Transverse colon (tissue), 4 donors: ENCODE results near the gene DKK1. TPM values are rescaled to one million over a fixed set of nuclear protein-coding genes. Genes with fewer than 3 reads are reported as not detected.

ENCODE experiments used
- DNase-seq: peaks from one replicate; pipeline ENCODE4 v3.0.0-alpha.2; 2019
- H3K27ac ChIP-seq, 4 donors: fragments of 200-600 bp; sonication (generic); 2 replicates each; pipeline ENCODE4 v1.5.1; 2016 to 2018; ENCODE audit warnings: inconsistent platforms in 4 of 4
- H3K27me3 ChIP-seq: fragments of 200-600 bp; sonication (generic); 2 replicates; pipeline ENCODE4 v1.5.1; 2017; ENCODE audit warnings: inconsistent platforms
- H3K36me3 ChIP-seq, 4 donors: fragments of 200-600 bp; sonication (generic); 2 replicates each; pipeline ENCODE4 v1.5.1; 2017 to 2019; ENCODE audit warnings: inconsistent platforms in 4 of 4
- H3K4me1 ChIP-seq, 4 donors: fragments of 200-600 bp; sonication (generic); 2 replicates each; pipeline ENCODE4 v1.5.1; 2017 to 2020; ENCODE audit warnings: inconsistent platforms in 4 of 4
- H3K4me3 ChIP-seq, 4 donors: fragments of 200-600 bp; sonication (generic); 1 replicate in 1 of 4; 2 replicates in 3 of 4; pipeline versions ENCODE4 v1.5.1 to v1.6.1; 2017 to 2019; ENCODE audit warnings: inconsistent platforms in 4 of 4
- H3K9me3 ChIP-seq, 2 donors: fragments of 200-600 bp; sonication (generic); 2 replicates each; pipeline ENCODE4 v1.5.1; 2017 to 2019; ENCODE audit warnings: inconsistent platforms in 2 of 2
- EP300 ChIP-seq: sonication (generic); formaldehyde crosslinking; IDR thresholded peaks from one replicate; pipeline ENCODE4 v1.6.1; 2017; ENCODE audit warnings: antibody characterized with exemption, low read depth
- POLR2A ChIP-seq: fragments of 450-650 bp; IDR thresholded peaks from one replicate; pipeline ENCODE4 v1.6.1; 2016; ENCODE audit warnings: antibody characterized with exemption, mild to moderate bottlenecking, moderate library complexity
- POLR2AphosphoS5 ChIP-seq, 3 donors: sonication (generic); formaldehyde crosslinking; IDR thresholded peaks; one replicate each; pipeline ENCODE4 v1.6.1; 2016; ENCODE audit warnings: antibody characterized with exemption in 3 of 3
- WGBS, 2 donors: methylation state at CpG; one replicate each; pipeline ENCODE4 v1.1.5; 2018; ENCODE audit warnings: low coverage in 1 of 2; 5-methylcytosine and 5-hydroxymethylcytosine counted together
- in situ Hi-C, 4 donors: fragments of 200-750 bp; cut with MboI; loops; one replicate each; pipeline versions ENCODE4 v1.15.0 to v1.15.1; 2017; ENCODE audit warnings: low sequenced_read_pairs in 3 of 4, low pct_ligation_motif_present in 1 of 4, low pct_unique_long_range_greater_than_20kb in 1 of 4
- intact Hi-C: fragments of 100-400 bp; cut with DNase I; formaldehyde crosslinking; loops from one replicate; pipeline ENCODE4 v1.15.1; 2023; ENCODE audit warnings: low total_unique reads
- total RNA-seq, 4 donors: library from RNA; depleted of rRNA; stranded (reverse); fragments of >200 nt; gene quantifications; one replicate each; pipeline ENCODE4 v1.1.0, GENCODE V29; 2016
- TF ChIP-seq, protein P1 (sequence below), 5 experiments: fragments of 200-600 bp in 3 of 5; fragments of 450-650 bp in 2 of 5; sonication (generic) in 3 of 5; IDR thresholded peaks; 1 replicate in 2 of 5; 2 replicates in 3 of 5; pipeline ENCODE4 v1.5.1; 2016 to 2017; ENCODE audit warnings: antibody characterized with exemption in 5 of 5, inconsistent platforms in 3 of 5, mild to moderate bottlenecking in 2 of 5, moderate library complexity in 1 of 5

Gene DKK1
- total RNA-seq, 4 donors from 2014 or later = 0.27 TPM; not detected in 3

DNA sequence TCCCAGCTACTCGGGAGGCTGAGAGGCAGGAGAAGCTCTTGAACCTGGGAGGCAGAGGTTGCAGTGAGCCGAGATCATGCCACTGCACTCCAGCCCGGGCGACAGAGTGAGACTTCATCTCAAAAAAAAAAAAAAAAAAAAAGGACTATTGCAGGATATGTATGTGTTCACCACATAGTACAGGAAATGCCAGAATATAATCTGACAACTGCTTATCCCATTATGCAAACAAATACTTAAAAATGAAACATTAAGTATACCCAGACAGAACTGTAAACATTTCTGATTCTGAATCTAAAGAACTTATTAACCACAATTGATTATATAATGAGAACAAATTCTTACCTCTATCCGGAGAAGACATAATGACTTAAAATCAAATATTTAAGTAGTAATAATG lies 18.7 kb downstream of the DKK1 start:
- DNase-seq = no peak
- Histone ChIP-seq H3K27ac (no peak overlapping the region), H3K4me3 (no peak overlapping the region), H3K27me3 (no peaks in the 10 kb centered on the region), H3K4me1 (no peaks in the 10 kb centered on the region), H3K9me3 (no peaks in the 10 kb centered on the region), H3K36me3 (no peaks in the 10 kb centered on the region)
- WGBS, 2 donors = 67 to 81% methylated on average over 1 to 5 of the region's 5 CpGs
- intact Hi-C loops = no loop called here
- in situ Hi-C loops = no loop called here
- TF ChIP-seq EP300 (no peak), POLR2A (no peak), POLR2AphosphoS5 (IDR thresholded peaks at IDR 0.05) (no peak)
- TF ChIP-seq, protein P1, sequence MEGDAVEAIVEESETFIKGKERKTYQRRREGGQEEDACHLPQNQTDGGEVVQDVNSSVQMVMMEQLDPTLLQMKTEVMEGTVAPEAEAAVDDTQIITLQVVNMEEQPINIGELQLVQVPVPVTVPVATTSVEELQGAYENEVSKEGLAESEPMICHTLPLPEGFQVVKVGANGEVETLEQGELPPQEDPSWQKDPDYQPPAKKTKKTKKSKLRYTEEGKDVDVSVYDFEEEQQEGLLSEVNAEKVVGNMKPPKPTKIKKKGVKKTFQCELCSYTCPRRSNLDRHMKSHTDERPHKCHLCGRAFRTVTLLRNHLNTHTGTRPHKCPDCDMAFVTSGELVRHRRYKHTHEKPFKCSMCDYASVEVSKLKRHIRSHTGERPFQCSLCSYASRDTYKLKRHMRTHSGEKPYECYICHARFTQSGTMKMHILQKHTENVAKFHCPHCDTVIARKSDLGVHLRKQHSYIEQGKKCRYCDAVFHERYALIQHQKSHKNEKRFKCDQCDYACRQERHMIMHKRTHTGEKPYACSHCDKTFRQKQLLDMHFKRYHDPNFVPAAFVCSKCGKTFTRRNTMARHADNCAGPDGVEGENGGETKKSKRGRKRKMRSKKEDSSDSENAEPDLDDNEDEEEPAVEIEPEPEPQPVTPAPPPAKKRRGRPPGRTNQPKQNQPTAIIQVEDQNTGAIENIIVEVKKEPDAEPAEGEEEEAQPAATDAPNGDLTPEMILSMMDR (IDR thresholded peaks at IDR 0.05) = no peak

DNA sequence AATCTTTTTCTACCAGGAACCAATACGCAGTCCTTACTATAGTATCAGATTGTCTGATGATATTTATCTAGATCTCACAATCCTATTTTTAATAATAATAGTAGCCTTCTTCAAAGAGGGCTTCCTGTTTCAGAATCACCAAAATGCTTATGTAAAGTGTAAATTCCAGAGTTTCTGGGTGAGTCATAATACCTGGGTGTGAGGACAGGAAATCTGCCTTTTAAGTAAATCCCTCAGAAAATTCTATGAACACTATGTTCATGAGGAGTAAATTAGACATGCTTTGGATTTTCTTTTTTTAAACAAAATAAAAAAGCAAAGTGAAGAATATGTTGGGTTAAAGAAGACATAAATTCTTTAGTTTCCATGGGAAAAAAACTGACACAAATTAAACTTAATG lies 20.5 kb downstream of the DKK1 start:
- Histone ChIP-seq H3K36me3 (no peaks in the 10 kb centered on the region), H3K27me3 (no peaks in the 10 kb centered on the region), H3K9me3 (no peaks in the 10 kb centered on the region), H3K4me3 (no peak overlapping the region), H3K4me1 (no peaks in the 10 kb centered on the region), H3K27ac (no peak overlapping the region)
- TF ChIP-seq, protein P1 (IDR thresholded peaks at IDR 0.05) = no peak
- TF ChIP-seq POLR2A = no peak
- no peak for TF ChIP-seq POLR2AphosphoS5 (IDR thresholded peaks at IDR 0.05)
- no peak for TF ChIP-seq EP300
- 88 to 89% methylated on average over 1 of the region's 1 CpG for WGBS, 2 donors
- in situ Hi-C loops (no loop called here), intact Hi-C loops (no loop called here)
- no peak for DNase-seq

DNA sequence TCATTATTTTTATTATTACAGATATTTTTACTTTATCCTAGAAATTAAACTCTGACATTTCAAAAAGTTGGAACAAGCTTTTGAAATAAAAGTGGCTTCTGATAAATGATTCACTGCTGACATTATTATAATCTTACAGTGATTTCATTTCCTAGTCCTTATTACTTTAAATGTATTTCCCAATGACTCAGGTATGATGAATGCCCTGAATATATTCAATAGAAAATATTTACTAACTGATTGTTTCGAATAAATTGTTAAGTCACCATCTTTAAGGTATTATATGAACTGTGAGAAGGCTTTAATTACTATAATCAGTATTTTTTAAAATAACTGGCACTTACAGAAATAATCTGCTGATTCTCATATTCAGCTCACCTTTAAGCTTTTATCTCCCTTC lies 21.6 kb downstream of the DKK1 start:
- H3K4me3 ChIP-seq = no peak overlapping the region
- no peaks in the 10 kb centered on the region for H3K4me1 ChIP-seq
- no peaks in the 10 kb centered on the region for H3K36me3 ChIP-seq
- no peaks in the 10 kb centered on the region for H3K9me3 ChIP-seq
- 69 to 71% methylated on average over 1 of the region's 1 CpG for WGBS, 2 donors
- no peaks in the 10 kb centered on the region for H3K27me3 ChIP-seq
- no peak overlapping the region for H3K27ac ChIP-seq
- intact Hi-C loops = no loop called here
- no peak for DNase-seq
- TF ChIP-seq, protein P1 (IDR thresholded peaks at IDR 0.05) = no peak
- TF ChIP-seq POLR2AphosphoS5 (IDR thresholded peaks at IDR 0.05) (no peak), POLR2A (no peak), EP300 (no peak)
- in situ Hi-C loops = no loop called here

DNA sequence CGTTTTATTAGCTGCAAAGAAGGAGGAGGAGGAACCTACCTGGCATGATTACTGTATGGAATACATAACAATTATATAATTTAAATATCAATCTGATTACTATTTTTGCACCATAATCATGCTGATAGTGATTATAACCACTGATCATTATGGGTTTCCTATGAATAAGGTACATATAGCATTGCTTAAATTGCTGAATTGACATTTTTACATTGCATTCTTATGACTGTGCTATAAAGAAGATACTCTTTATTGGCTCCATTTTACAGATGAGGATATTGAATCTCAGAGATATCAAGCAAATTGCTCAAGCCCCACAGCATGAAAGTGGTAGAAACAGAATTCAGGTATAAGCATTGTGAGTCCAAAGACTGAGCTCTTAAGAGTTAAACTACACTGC lies 23.1 kb downstream of the DKK1 start:
- WGBS, 2 donors = 77 to 83% methylated on average over 1 of the region's 1 CpG
- no peaks in the 10 kb centered on the region for H3K9me3 ChIP-seq
- in situ Hi-C loops = no loop called here

More for the DNA sequence above, 23.1 kb downstream of the DKK1 start:
- no peak for DNase-seq
- Histone ChIP-seq H3K36me3 (no peaks in the 10 kb centered on the region), H3K27ac (no peak overlapping the region), H3K4me3 (no peak overlapping the region), H3K27me3 (no peaks in the 10 kb centered on the region), H3K4me1 (no peaks in the 10 kb centered on the region)
- TF ChIP-seq EP300 (no peak), POLR2AphosphoS5 (IDR thresholded peaks at IDR 0.05) (no peak), POLR2A (no peak)
- TF ChIP-seq, protein P1 (IDR thresholded peaks at IDR 0.05) = no peak
- intact Hi-C loops = no loop called here
